Measurements from ENCODE around the gene ELP5.

The ELP5 gene

GRCh38 chr17:7308625-7309433 is 56.8 kb downstream of the ELP5 start (continued):
- TF ChIP-seq PRDM2 (tag by site-specific recombination; IDR thresholded peaks at IDR 0.05; ENCODE audit: borderline replicate concordance) (no peak), ZFP41 (tag by site-specific recombination; IDR thresholded peaks at IDR 0.05; ENCODE audit: borderline replicate concordance) (no peak), ZIC2 (tag by site-specific recombination; IDR thresholded peaks at IDR 0.05) (no peak), ZNF174 (tag by site-specific recombination; IDR thresholded peaks at IDR 0.05) (no peak), ZNF335 (tag by site-specific recombination; conservative IDR thresholded peaks at IDR 0.05) (peak; percentile 83), TRIM28 (IDR thresholded peaks at IDR 0.05; ENCODE audit: borderline replicate concordance, low read length) (peak; percentile 63; the same call in 1 of the 2 replicates), ZNF223 (tag by site-specific recombination; IDR thresholded peaks at IDR 0.05) (no peak), ZNF513 (tag by site-specific recombination; IDR thresholded peaks at IDR 0.05) (no peak), ZNF560 (tag by site-specific recombination; IDR thresholded peaks at IDR 0.05; ENCODE audit: borderline replicate concordance) (no peak), ZNF433 (tag by site-specific recombination; IDR thresholded peaks at IDR 0.05; ENCODE audit: low read depth) (no peak), ZBTB1 (tag by site-specific recombination; IDR thresholded peaks at IDR 0.05) (no peak), ZNF596 (tag by site-specific recombination; IDR thresholded peaks at IDR 0.05) (no peak), ZNF24 (tag by site-specific recombination; IDR thresholded peaks at IDR 0.05) (no peak), ZNF501 (tag by site-specific recombination; IDR thresholded peaks at IDR 0.05) (no peak), GLIS1 (tag by site-specific recombination; IDR thresholded peaks at IDR 0.05) (peak; percentile 26; the same call in 1 of the 2 replicates), ZNF394 (tag by site-specific recombination; IDR thresholded peaks at IDR 0.05; ENCODE audit: borderline replicate concordance) (0 out of 2 replicates have a peak, but pooled peaks have one; percentile 38), SCRT2 (tag by site-specific recombination; IDR thresholded peaks at IDR 0.05) (peak; percentile 89)
- TF ChIP-seq, protein P1, sequence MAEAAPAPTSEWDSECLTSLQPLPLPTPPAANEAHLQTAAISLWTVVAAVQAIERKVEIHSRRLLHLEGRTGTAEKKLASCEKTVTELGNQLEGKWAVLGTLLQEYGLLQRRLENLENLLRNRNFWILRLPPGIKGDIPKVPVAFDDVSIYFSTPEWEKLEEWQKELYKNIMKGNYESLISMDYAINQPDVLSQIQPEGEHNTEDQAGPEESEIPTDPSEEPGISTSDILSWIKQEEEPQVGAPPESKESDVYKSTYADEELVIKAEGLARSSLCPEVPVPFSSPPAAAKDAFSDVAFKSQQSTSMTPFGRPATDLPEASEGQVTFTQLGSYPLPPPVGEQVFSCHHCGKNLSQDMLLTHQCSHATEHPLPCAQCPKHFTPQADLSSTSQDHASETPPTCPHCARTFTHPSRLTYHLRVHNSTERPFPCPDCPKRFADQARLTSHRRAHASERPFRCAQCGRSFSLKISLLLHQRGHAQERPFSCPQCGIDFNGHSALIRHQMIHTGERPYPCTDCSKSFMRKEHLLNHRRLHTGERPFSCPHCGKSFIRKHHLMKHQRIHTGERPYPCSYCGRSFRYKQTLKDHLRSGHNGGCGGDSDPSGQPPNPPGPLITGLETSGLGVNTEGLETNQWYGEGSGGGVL (tag by site-specific recombination; IDR thresholded peaks at IDR 0.05) = peak; percentile 87
- TF ChIP-seq, protein P2, sequence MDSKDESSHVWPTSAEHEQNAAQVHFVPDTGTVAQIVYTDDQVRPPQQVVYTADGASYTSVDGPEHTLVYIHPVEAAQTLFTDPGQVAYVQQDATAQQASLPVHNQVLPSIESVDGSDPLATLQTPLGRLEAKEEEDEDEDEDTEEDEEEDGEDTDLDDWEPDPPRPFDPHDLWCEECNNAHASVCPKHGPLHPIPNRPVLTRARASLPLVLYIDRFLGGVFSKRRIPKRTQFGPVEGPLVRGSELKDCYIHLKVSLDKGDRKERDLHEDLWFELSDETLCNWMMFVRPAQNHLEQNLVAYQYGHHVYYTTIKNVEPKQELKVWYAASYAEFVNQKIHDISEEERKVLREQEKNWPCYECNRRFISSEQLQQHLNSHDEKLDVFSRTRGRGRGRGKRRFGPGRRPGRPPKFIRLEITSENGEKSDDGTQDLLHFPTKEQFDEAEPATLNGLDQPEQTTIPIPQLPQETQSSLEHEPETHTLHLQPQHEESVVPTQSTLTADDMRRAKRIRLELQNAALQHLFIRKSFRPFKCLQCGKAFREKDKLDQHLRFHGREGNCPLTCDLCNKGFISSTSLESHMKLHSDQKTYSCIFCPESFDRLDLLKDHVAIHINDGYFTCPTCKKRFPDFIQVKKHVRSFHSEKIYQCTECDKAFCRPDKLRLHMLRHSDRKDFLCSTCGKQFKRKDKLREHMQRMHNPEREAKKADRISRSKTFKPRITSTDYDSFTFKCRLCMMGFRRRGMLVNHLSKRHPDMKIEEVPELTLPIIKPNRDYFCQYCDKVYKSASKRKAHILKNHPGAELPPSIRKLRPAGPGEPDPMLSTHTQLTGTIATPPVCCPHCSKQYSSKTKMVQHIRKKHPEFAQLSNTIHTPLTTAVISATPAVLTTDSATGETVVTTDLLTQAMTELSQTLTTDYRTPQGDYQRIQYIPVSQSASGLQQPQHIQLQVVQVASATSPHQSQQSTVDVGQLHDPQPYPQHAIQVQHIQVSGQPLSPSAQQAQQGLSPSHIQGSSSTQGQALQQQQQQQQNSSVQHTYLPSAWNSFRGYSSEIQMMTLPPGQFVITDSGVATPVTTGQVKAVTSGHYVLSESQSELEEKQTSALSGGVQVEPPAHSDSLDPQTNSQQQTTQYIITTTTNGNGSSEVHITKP (tag by site-specific recombination; IDR thresholded peaks at IDR 0.05) = peak; percentile 99
- TF ChIP-seq, protein P3, sequence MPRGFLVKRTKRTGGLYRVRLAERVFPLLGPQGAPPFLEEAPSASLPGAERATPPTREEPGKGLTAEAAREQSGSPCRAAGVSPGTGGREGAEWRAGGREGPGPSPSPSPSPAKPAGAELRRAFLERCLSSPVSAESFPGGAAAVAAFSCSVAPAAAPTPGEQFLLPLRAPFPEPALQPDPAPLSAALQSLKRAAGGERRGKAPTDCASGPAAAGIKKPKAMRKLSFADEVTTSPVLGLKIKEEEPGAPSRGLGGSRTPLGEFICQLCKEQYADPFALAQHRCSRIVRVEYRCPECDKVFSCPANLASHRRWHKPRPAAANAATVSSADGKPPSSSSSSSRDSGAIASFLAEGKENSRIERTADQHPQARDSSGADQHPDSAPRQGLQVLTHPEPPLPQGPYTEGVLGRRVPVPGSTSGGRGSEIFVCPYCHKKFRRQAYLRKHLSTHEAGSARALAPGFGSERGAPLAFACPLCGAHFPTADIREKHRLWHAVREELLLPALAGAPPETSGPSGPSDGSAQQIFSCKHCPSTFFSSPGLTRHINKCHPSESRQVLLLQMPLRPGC (tag by site-specific recombination; IDR thresholded peaks at IDR 0.05) = no peak
- TF ChIP-seq, protein P4, sequence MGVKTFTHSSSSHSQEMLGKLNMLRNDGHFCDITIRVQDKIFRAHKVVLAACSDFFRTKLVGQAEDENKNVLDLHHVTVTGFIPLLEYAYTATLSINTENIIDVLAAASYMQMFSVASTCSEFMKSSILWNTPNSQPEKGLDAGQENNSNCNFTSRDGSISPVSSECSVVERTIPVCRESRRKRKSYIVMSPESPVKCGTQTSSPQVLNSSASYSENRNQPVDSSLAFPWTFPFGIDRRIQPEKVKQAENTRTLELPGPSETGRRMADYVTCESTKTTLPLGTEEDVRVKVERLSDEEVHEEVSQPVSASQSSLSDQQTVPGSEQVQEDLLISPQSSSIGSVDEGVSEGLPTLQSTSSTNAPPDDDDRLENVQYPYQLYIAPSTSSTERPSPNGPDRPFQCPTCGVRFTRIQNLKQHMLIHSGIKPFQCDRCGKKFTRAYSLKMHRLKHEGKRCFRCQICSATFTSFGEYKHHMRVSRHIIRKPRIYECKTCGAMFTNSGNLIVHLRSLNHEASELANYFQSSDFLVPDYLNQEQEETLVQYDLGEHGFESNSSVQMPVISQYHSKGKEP (tag by site-specific recombination; IDR thresholded peaks at IDR 0.05) = no peak
